ENCODE results near the gene GATAD2A. TPM values are rescaled to one million over a fixed set of nuclear protein-coding genes. Genes with fewer than 3 reads are reported as not detected.

GATAD2A gene
- total RNA-seq, 1 experiment from 2014 or later = 189 TPM

DNA sequence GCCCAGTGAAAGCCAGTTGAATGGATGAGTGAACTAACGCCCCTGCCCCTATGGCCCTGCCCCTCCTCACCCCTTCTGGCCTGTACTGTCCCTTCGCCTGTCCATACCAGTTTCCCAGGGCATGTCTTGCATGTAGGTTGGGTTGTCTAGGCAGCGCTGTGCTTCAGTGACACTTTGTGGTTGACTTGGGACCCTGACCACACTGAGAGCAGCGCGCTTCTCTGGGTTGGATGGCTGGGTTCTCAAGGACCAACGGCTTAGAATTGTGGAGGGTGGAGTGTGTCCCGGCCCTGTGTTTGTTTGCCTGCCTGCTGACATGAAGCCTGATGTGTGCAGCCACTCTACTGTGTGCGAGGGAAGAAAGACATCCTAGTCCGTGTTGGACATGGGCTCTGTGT, 15.8 kb downstream of the GATAD2A start:
- peak overlapping the region; percentile 5 to 69 (median 62); a peak in 3 of 7 replicates for H3K27ac Mint-ChIP-seq
- Histone ChIP-seq H3K9me3 (ENCODE audit: control insufficient read depth, low read depth, low read length) (no peaks in the 10 kb centered on the region), H2AFZ (ENCODE audit: low read length) (no peak overlapping the region), H2BK15ac (ENCODE audit: low read depth, low read length) (no peak overlapping the region), H3K9ac (ENCODE audit: extremely low read depth, insufficient read length, low read length) (no peak overlapping the region), H3T11ph (ENCODE audit: low read length) (no peak overlapping the region), H2BK12ac (ENCODE audit: insufficient read length, low read depth, low read length) (no peak overlapping the region), H2BK5ac (ENCODE audit: insufficient read length, low read length) (no peak overlapping the region), H3K23me2 (ENCODE audit: insufficient read length, low read depth, low read length, poor library complexity, severe bottlenecking) (no peaks in the 10 kb centered on the region), H3K4me1 (ENCODE audit: insufficient read depth, low read length) (peaks cover 2% of the 10 kb centered on the region), H3K79me1 (ENCODE audit: insufficient read depth, low read depth, low read length, poor library complexity, severe bottlenecking) (peaks cover 17% of the 10 kb centered on the region), H4K8ac (replicated peaks; ENCODE audit: insufficient read length, low read depth, low read length) (no peak overlapping the region), H3K14ac (ENCODE audit: insufficient read depth, low read length) (no peak overlapping the region; the same call in 1 of the 2 replicates), H3K56ac (ENCODE audit: insufficient read length, low read depth, low read length) (no peak overlapping the region), H3K18ac (ENCODE audit: insufficient read length, low read depth, low read length) (no peak overlapping the region), H2AK5ac (ENCODE audit: insufficient read length, low read length) (no peak overlapping the region), H3K79me2 (ENCODE audit: insufficient read depth, low read length) (peaks cover 85% of the 10 kb centered on the region; the same call in 1 of the 2 replicates), H2BK120ac (ENCODE audit: low read depth, low read length, poor library complexity, severe bottlenecking) (no peak overlapping the region), H3K23ac (ENCODE audit: insufficient read length, low read depth, low read length) (no peak overlapping the region), H4K91ac (ENCODE audit: insufficient read length, low read depth, low read length) (no peak overlapping the region), H4K5ac (ENCODE audit: insufficient read length, low read depth, low read length) (no peak overlapping the region), H3K4ac (ENCODE audit: low read depth, low read length) (no peak overlapping the region), H3K27ac (ENCODE audit: insufficient read length, low read depth, low read length) (no peak overlapping the region), H3K27me3 (ENCODE audit: insufficient read depth, low read length) (no peaks in the 10 kb centered on the region), H2BK20ac (ENCODE audit: low read depth, low read length, poor library complexity, severe bottlenecking) (no peak overlapping the region), H3K4me2 (ENCODE audit: insufficient read depth, insufficient read length, low read length) (no peak overlapping the region), H4K20me1 (ENCODE audit: control insufficient read depth, insufficient read depth, insufficient read length) (no peaks in the 10 kb centered on the region)
- peaks cover 0 to 10% (median 4%) of the 10 kb centered on the region in 3 experiments; a peak in 4 of 7 replicates for H3K36me3 Mint-ChIP-seq (ENCODE audit: insufficient read depth in 1 of 3, low read depth in 3 of 3)
- H3K4me1 Mint-ChIP-seq = peaks cover 40 to 60% of the 10 kb centered on the region in 2 experiments
- no peak overlapping the region for H3K4me3 Mint-ChIP-seq
- no peaks in the 10 kb centered on the region for H3K9me3 Mint-ChIP-seq
- DNase-seq = no peak
- no CpG with 5 or more reads among the region's 9 CpGs for WGBS (ENCODE audit: extremely low coverage, insufficient read length, low lambda C conversion rate)
- TF ChIP-seq, protein P1, sequence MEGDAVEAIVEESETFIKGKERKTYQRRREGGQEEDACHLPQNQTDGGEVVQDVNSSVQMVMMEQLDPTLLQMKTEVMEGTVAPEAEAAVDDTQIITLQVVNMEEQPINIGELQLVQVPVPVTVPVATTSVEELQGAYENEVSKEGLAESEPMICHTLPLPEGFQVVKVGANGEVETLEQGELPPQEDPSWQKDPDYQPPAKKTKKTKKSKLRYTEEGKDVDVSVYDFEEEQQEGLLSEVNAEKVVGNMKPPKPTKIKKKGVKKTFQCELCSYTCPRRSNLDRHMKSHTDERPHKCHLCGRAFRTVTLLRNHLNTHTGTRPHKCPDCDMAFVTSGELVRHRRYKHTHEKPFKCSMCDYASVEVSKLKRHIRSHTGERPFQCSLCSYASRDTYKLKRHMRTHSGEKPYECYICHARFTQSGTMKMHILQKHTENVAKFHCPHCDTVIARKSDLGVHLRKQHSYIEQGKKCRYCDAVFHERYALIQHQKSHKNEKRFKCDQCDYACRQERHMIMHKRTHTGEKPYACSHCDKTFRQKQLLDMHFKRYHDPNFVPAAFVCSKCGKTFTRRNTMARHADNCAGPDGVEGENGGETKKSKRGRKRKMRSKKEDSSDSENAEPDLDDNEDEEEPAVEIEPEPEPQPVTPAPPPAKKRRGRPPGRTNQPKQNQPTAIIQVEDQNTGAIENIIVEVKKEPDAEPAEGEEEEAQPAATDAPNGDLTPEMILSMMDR (conservative IDR thresholded peaks at IDR 0.05) = no peak
- H3K27me3 Mint-ChIP-seq (ENCODE audit: low read depth) = no peaks in the 10 kb centered on the region
